Subcutaneous adipose tissue (tissue), 4 donors: Measurements from ENCODE around the gene MTRF1. TPM values are rescaled to one million over a fixed set of nuclear protein-coding genes. Genes with fewer than 3 reads are reported as not detected.

Source experiments
- CTCF ChIP-seq: fragments of 450-650 bp; IDR thresholded peaks from one replicate; pipeline ENCODE4 v1.5.1; 2016; ENCODE audit warnings: low read depth, mild to moderate bottlenecking, control low read depth, antibody characterized with exemption, moderate library complexity
- total RNA-seq, 4 donors: library from RNA; depleted of rRNA; stranded (reverse); fragments of >200 nt; gene quantifications; one replicate each; pipeline ENCODE4 v1.1.0, GENCODE V29; 2016

MTRF1 gene
- total RNA-seq, 4 donors from 2014 or later = 10.7 to 13.1 (median 11.6) TPM

GRCh38 chr13:41232578-41233480 lies 30.5 kb downstream of the MTRF1 start:
- no peak for TF ChIP-seq CTCF

GRCh38 chr13:41231786-41232185 lies 31.6 kb downstream of the MTRF1 start:
- TF ChIP-seq CTCF = no peak

- no peak for TF ChIP-seq CTCF
These were observed 32.2 kb downstream of the MTRF1 start for GRCh38 chr13:41231025-41231677.

GRCh38 chr13:41229356-41229755 lies 34.0 kb downstream of the MTRF1 start:
- TF ChIP-seq CTCF = no peak

- TF ChIP-seq CTCF = no peak
These were observed 39.0 kb downstream of the MTRF1 start for GRCh38 chr13:41224113-41225110.

GRCh38 chr13:41222259-41222852 lies 41.0 kb downstream of the MTRF1 start:
- TF ChIP-seq CTCF = no peak
